AG20443 (cell line): Measurements from ENCODE around the gene ICAM2.

Experiments
- DNase-seq: peaks from one replicate; pipeline ENCODE4 v3.0.0; 2012; ENCODE audit warnings: low spot score, mixed read lengths

The ICAM2 gene

GRCh38 chr17:63975541-63976092, 44.8 kb downstream of the ICAM2 start:
- DNase-seq, result no peak

DNA sequence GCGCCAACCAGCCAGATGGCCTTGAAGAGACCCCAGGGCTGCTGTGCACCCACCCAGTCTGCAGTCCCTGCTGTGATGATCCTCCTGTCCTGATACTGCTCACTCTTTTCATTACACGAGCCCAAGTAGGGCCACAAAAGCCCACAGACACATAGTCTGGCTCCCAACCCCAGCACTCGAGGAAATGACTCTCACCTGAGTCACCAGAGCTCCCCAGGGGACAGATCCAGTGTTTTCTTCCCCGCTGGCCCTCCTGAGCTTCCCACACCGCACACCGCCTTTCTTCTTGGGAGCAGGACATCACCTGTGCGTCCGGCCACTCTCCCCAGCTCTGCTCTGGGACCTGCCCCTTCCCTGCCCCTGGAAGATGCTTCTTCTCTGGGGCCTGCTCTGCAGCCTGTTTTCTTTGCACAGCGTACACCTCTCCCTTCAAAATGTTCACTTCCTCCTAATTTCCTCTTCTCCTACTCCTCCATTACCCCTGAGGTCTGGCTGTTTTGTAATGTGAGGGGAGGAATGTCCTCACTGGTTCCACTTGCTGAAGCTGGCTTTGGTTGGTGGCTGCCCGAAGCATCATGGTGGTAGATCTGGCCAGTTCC, 45.7 kb downstream of the ICAM2 start:
- DNase-seq, result peak; percentile 59

GRCh38 chr17:63973930-63974593, 46.4 kb downstream of the ICAM2 start:
- DNase-seq, result peak; percentile 45

DNA sequence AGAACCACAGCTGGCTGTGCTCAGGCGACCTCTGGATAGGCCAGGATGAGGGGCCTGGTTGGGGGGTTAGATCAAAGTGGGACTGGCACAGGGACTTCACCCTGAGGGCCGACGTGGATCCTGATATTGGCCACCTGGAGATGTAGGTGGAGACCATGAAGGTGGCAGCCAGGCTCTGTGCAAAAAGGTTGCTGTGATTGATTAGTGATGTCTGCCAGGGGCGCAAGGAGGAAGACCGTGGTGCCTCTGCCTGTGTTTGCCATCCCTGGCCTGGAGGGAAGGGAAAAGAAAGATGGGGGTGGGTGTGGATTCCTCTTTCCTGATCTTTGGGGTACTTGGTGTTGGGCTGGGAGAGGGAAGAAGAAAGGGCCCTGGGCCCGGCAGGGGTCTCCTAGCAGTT, 47.2 kb downstream of the ICAM2 start:
- DNase-seq, result no peak

- no peak for DNase-seq
Observed at GRCh38 chr17:63972796-63973195, 47.6 kb downstream of the ICAM2 start, which contains the start of gene SCN4A. Gene SCN4A, minus strand, starts transcription at chr17:63972918. Its CDS starts 77 bp downstream, at chr17:63972841.

DNA sequence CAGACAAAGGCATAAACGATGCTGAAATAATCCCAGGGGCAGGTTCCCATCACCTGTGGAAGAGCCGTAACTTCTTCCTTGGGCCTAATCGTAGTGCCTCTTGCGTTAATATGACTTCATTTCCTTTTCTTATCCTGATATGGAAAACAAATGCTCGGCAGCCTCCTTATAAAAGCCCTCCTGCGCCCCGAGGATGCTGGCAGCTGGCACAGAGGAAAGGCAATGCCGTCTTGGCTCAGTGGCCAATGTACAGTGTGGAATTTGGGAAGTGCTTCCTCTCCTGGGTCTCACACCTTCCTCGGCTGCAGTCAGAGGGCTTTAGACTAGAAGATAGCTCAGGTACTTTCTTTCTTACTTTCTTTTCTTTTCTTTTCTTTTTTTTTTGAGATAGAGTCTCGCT, 51.2 kb downstream of the ICAM2 start:
- DNase-seq, result no peak

DNA sequence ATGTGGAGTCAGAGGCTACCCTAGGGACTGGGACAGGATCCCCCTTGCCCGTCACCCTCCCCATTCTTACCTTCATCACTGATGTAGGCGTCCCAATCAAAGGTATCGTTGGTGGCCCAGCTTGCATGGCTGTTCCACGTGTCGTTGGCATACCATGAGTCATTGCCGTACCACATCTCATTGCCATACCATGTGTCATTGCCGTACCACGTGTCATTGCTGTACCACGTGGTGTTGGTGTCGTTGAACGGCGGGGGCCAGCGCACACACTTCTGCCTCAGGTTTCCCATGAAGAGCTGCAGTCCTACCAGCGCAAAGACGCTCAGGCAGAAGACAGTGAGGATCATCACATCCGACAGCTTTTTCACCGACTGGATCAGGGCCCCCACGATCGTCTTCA, 52.5 kb downstream of the ICAM2 start:
- DNase-seq, result no peak

GRCh38 chr17:63966646-63967264, 53.7 kb downstream of the ICAM2 start:
- DNase-seq, result no peak

GRCh38 chr17:63963123-63963522, 57.3 kb downstream of the ICAM2 start:
- DNase-seq, result no peak

DNA sequence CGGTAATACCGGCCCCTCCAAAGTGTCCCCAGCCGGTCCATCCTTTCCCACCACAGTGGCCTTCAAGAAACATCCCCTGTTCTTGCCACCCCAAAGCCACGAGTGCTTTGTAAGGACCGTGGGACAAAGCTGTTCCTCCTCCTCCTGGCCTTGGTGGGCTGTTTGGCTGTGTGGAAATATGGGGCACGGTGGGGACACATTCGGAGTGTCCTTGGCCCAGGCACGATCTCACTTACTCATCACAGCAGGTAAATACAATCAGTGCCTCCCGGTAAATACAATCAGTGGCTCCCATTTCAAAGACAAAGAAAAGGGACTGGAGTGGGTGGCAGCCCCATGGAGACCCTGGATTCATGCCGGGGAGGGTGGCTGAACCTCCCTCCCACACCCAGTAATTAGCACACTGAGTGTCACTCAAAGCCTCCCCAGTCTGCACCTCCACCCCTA, 58.1 kb downstream of the ICAM2 start:
- DNase-seq, result no peak

GRCh38 chr17:63961355-63962212, 58.8 kb downstream of the ICAM2 start:
- peak; percentile 82 for DNase-seq

DNA sequence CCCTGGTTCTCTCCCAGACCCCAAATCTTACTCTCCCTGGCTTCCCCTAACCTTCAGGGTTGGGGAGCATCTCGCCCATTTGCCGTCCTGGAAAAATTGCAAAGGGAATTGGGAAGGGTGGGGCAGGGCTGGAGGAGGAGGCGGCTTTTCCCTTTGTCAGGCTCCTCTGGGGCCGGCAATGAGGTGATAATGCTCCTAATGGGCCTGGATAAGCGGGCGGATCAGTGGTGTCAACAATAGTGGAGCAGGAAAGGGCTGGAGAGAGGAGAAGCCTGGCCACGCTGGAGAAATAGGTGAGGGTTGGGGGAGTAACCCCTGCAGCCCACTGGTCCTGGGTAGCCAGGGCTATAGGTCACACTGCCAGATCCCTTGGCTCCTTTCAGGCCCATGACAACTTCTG, 60.0 kb downstream of the ICAM2 start:
- no peak for DNase-seq

GRCh38 chr17:63960006-63960405, 60.4 kb downstream of the ICAM2 start:
- no peak for DNase-seq

GRCh38 chr17:63956296-63956920, 64.0 kb downstream of the ICAM2 start:
- peak; percentile 35 for DNase-seq

GRCh38 chr17:63955791-63956190, 64.6 kb downstream of the ICAM2 start:
- no peak for DNase-seq

GRCh38 chr17:63955232-63955631, 65.2 kb downstream of the ICAM2 start:
- no peak for DNase-seq

- no peak for DNase-seq
Observed at GRCh38 chr17:63954402-63955063, 65.9 kb downstream of the ICAM2 start.
